Upper lobe of right lung (tissue), 1 donor: ENCODE data around the gene ADGRG1. TPM values are rescaled to one million over a fixed set of nuclear protein-coding genes. Genes with fewer than 3 reads are reported as not detected.

Experiments
- ATAC-seq: fragments of 200-7000 bp; cut with Tn5 transposase; one replicate; pipeline ENCODE4 v1.9.1; 2020; ENCODE audit warnings: mild to moderate bottlenecking, moderate library complexity
- DNase-seq: peaks from one replicate; pipeline ENCODE4 v3.0.0-alpha.2; 2020
- H3K27ac ChIP-seq: fragments of 200-600 bp; one replicate; pipeline ENCODE4 v1.8.0; 2022
- H3K27me3 ChIP-seq: fragments of 200-600 bp; one replicate; pipeline ENCODE4 v1.8.0; 2022; ENCODE audit warnings: mild to moderate bottlenecking
- H3K36me3 ChIP-seq: fragments of 200-600 bp; one replicate; pipeline ENCODE4 v1.8.0; 2022
- H3K4me1 ChIP-seq: fragments of 200-600 bp; one replicate; pipeline ENCODE4 v1.8.0; 2022
- H3K4me3 ChIP-seq: fragments of 200-600 bp; one replicate; pipeline ENCODE4 v1.8.0; 2022; ENCODE audit warnings: mild to moderate bottlenecking
- H3K9me3 ChIP-seq: fragments of 200-600 bp; one replicate; pipeline ENCODE4 v1.8.0; 2022
- intact Hi-C: fragments of 100-400 bp; cut with DNase I; formaldehyde crosslinking; loops from one replicate; pipeline ENCODE4 v1.11.0; 2022
- total RNA-seq: library from RNA; stranded (reverse); fragmentation: NEBNext Ultra II Directional; extraction: Animal tissue kit (Norgen Biotek cat#: 25700); gene quantifications from one replicate; pipeline ENCODE4 v1.2.1, GENCODE V29; 2021
- TF ChIP-seq, protein P1 (sequence below): fragments of 200-600 bp; IDR thresholded peaks from one replicate; pipeline ENCODE4 v1.8.0; 2022; ENCODE audit warnings: antibody characterized with exemption
- donor health status: DM: no; HTN: yes; CAD: no; lungs with severe emphysema.

The ADGRG1 gene
- total RNA-seq, 1 donor from 2014 or later, result 66.9 TPM

DNA sequence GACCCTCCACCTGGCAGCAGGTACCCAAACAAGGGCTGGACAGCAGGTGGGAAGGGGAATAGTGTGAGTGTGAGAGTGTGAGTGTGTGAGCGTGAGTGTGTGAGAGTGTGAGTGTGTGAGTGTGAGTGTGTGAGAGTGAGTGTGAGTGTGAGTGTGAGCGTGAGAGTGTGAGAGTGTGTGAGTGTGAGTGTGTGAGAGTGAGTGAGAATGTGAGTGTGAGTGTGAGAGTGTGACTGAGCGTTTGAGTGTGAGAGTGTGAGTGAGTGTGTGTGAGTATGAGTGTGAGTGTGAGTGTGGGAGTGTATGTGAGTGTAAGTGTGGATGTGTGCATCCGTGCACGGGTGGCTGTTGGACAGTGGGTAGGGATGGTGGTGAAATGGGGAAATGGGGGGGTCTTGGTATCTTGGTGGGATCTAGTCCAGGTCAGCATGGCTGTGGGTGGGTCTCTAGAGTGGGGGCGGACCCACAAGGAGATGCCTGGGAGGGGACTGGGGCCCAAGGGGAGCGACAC is 408 bp downstream of the ADGRG1 start:
- Histone ChIP-seq H3K27me3 (peaks cover 11% of the 10 kb centered on the region), H3K4me1 (peaks cover 19% of the 10 kb centered on the region), H3K9me3 (no peaks in the 10 kb centered on the region), H3K27ac (peak overlapping the region; percentile 58), H3K4me3 (peak overlapping the region; percentile 43), H3K36me3 (no peaks in the 10 kb centered on the region)
- DNase-seq (no peak), ATAC-seq (no peak)
- intact Hi-C loops, result no loop called here
- TF ChIP-seq, protein P1, sequence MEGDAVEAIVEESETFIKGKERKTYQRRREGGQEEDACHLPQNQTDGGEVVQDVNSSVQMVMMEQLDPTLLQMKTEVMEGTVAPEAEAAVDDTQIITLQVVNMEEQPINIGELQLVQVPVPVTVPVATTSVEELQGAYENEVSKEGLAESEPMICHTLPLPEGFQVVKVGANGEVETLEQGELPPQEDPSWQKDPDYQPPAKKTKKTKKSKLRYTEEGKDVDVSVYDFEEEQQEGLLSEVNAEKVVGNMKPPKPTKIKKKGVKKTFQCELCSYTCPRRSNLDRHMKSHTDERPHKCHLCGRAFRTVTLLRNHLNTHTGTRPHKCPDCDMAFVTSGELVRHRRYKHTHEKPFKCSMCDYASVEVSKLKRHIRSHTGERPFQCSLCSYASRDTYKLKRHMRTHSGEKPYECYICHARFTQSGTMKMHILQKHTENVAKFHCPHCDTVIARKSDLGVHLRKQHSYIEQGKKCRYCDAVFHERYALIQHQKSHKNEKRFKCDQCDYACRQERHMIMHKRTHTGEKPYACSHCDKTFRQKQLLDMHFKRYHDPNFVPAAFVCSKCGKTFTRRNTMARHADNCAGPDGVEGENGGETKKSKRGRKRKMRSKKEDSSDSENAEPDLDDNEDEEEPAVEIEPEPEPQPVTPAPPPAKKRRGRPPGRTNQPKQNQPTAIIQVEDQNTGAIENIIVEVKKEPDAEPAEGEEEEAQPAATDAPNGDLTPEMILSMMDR, result no peak

DNA sequence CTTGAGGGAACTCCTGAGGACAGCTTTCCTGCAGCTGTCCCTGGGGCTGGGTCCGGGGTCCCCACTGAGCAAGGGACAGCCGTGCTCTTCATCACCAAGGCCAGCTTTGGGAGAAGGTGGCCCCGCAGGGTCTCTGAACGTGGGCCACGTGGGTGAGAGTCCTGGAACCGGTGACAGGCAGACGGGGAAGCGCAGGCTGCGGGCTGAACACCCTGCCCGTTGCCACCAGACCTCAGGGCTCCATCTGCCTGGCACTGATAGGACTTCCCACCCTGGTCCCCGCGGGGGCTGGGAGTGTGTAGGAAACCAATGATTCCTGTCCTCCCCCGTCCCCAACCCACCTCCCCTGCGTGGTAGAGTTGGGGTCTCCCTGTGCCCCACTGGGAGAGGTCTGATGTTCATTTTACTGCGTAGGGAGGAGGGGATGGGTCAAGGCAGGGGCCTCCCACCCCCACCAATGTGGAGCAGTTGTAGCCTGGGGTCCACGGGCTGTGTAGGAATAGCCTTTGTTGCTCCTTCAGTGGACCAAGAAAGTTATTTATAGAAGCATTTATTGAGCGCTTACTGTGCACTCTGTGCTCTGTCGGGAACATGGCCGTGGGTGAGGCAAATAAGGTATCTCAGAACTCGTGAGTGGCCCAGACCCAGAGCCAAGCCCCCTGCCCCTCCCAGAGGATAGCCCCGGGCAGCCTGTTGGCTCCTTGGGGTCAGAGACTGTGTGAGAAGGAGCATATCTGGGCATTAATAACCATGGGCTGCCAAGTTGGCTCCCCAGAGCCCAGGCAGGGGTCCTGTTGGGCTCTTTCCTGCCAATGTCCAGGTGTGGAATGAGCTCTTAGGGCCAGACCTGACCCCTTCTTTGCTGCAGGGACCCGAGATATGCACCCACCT is 1.3 kb downstream of the ADGRG1 start:
- no peaks in the 10 kb centered on the region for H3K36me3 ChIP-seq
- H3K27ac ChIP-seq, result no peak overlapping the region
- peaks cover 14% of the 10 kb centered on the region for H3K4me1 ChIP-seq
- TF ChIP-seq, protein P1, result no peak
- H3K9me3 ChIP-seq, result no peaks in the 10 kb centered on the region
- DNase-seq (no peak), ATAC-seq (no peak)
- intact Hi-C loops, result no loop called here
- peak overlapping the region; percentile 43 for H3K4me3 ChIP-seq
- peaks cover 11% of the 10 kb centered on the region for H3K27me3 ChIP-seq

DNA sequence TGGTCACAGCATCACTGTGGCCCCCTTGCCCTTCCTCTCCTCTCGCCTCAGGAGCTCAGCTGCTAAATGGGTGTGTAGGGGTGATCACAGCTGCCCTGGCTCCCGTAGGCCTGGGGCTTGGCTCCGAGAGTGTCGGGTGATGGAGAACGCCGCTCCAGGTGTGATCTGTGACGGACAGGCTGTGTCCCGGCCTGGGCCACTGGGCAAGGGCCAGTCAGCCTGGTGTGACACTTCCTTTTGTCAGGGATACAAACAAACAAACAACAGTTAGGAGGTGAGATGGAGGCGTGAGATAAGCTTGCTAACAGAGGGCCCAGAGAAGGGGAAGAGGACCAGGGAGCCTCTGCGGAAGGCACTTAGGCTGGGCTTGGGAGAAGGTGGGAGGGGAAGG is 2.0 kb downstream of the ADGRG1 start:
- H3K27me3 ChIP-seq, result peaks cover 14% of the 10 kb centered on the region
- peaks cover 18% of the 10 kb centered on the region for H3K4me1 ChIP-seq
- intact Hi-C loops, result no loop called here
- no peaks in the 10 kb centered on the region for H3K36me3 ChIP-seq
- no peaks in the 10 kb centered on the region for H3K9me3 ChIP-seq
- ATAC-seq, result no peak
- no peak overlapping the region for H3K27ac ChIP-seq
- no peak for DNase-seq
- peak overlapping the region; percentile 43 for H3K4me3 ChIP-seq
- TF ChIP-seq, protein P1, result no peak

DNA sequence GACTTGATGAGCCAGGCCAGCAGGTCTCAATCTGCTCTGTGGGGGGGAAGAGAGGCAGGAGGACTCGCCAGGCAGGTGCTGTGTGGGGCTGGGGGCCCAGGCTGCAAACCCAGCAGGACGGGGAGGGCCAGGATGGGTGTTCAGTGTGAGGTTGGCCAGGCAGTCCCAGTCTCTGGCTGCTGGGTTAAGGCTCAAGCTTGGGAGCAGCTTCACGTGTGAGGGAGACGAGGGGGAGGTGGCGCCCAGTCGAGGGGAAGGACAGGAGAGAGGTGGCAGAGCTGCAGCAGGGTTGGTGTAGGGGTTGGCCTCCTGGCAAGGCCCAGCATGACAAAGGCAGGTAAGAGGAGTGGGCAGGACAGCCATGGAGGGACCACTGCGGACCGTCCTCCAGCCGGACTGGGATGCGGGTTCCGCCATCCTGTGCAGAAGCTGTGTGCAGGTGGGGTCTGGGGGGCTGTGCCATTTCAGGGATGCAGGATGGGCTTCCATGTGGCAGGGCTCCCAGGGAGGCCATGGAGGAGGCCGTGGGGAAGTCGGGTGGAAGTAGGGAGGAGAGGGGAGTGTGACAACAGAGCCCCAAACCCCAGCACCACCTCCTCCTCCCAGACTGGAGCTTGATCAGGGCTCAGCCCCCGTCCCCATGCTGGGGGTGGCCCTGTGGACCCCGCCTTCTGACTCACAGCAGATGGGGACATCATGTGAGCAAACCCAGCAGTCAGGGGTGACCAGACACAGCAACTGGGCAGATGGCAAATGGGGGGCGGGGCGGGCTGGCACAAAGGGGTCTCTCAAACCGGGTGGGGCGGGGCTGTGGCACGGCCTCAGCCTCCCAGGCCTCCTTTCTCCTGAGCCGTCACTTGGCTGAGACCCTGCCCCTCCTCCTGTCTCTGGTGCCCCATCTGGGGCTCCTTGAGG is 2.8 kb downstream of the ADGRG1 start:
- Histone ChIP-seq H3K36me3 (no peaks in the 10 kb centered on the region), H3K27me3 (peaks cover 14% of the 10 kb centered on the region), H3K27ac (no peak overlapping the region), H3K4me1 (peaks cover 23% of the 10 kb centered on the region), H3K9me3 (no peaks in the 10 kb centered on the region), H3K4me3 (no peak overlapping the region)
- TF ChIP-seq, protein P1, result no peak
- intact Hi-C loops, result no loop called here
- ATAC-seq (no peak), DNase-seq (no peak)

DNA sequence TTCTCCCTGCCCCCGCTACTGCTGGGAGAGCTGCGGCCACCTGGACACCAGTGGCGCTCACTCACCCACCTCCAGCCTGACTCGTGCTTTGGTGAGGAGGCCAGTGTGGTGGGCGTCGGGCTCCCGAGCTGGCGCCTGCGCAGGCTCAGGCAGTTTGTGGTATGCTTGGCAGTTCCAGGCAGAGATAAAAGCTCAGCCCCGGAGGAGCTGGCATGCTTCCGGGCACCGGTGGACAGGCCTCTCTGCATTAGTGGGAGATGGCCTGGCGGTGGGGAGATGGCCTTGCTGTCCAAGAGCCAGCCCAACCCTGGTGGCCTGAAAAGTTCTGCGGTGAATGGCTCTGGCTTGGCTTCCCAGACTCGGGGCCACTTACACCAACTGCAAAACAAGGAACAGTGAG is 4.1 kb downstream of the ADGRG1 start:
- intact Hi-C loops, result no loop called here
- H3K27ac ChIP-seq, result no peak overlapping the region
- no peak overlapping the region for H3K4me3 ChIP-seq
- H3K27me3 ChIP-seq, result peaks cover 14% of the 10 kb centered on the region
- DNase-seq, result no peak
- no peak for ATAC-seq
- no peaks in the 10 kb centered on the region for H3K9me3 ChIP-seq
- TF ChIP-seq, protein P1, result no peak
- peaks cover 30% of the 10 kb centered on the region for H3K4me1 ChIP-seq
- no peaks in the 10 kb centered on the region for H3K36me3 ChIP-seq
